Activated CD8-positive, alpha-beta memory T cell treated with anti-CD3 and anti-CD28 coated beads for 1 hour (primary cell): ENCODE data around the gene LYRM9.
"Not testable (repeated sequence)": the region's sequence is repeated elsewhere in the genome, so short reads cannot be mapped to it uniquely, and the experiment has no call there.

Source experiments
- DNase-seq, 2 donors: peaks; one replicate each; pipeline ENCODE4 v3.0.0-alpha.2; 2020; ENCODE audit warnings: low read depth in 1 of 2; ENCODE audit errors: extremely low read depth in 1 of 2

LYRM9 gene

GRCh38 chr17:27906623-27907022, 13.5 kb upstream of the LYRM9 start:
- no peak for DNase-seq

- no peak for DNase-seq
Measured at GRCh38 chr17:27906226-27906580, 13.0 kb upstream of the LYRM9 start.

- DNase-seq: no peak
Measured at GRCh38 chr17:27905447-27906225, 12.5 kb upstream of the LYRM9 start.

GRCh38 chr17:27904534-27905446, 11.6 kb upstream of the LYRM9 start:
- no peak for DNase-seq

GRCh38 chr17:27904114-27904513, 10.9 kb upstream of the LYRM9 start:
- DNase-seq: no peak

GRCh38 chr17:27899525-27899924, 6.4 kb upstream of the LYRM9 start:
- DNase-seq: no peak

- no peak for DNase-seq
Measured at GRCh38 chr17:27898096-27898495, 4.9 kb upstream of the LYRM9 start.

- no peak for DNase-seq
Measured at GRCh38 chr17:27896701-27897100, 3.5 kb upstream of the LYRM9 start.

- DNase-seq: no peak
Measured at GRCh38 chr17:27895940-27896535, 2.9 kb upstream of the LYRM9 start.

- no peak for DNase-seq
Measured at GRCh38 chr17:27895123-27895895, 2.1 kb upstream of the LYRM9 start.

- no peak for DNase-seq
Measured at GRCh38 chr17:27893841-27894503, 807 bp upstream of the LYRM9 start.

GRCh38 chr17:27892542-27892865, 661 bp downstream of the LYRM9 start:
- no peak for DNase-seq

GRCh38 chr17:27891841-27892240, 1.3 kb downstream of the LYRM9 start:
- DNase-seq: no peak

- no peak for DNase-seq
Measured at GRCh38 chr17:27889711-27890251, 3.4 kb downstream of the LYRM9 start.

GRCh38 chr17:27888945-27889344, 4.2 kb downstream of the LYRM9 start:
- no peak for DNase-seq

GRCh38 chr17:27888067-27888466, 5.1 kb downstream of the LYRM9 start:
- DNase-seq: no peak

- DNase-seq: not testable (repeated sequence)
Measured at GRCh38 chr17:27886348-27886906, 6.7 kb downstream of the LYRM9 start.

- no peak for DNase-seq
Measured at GRCh38 chr17:27882162-27882840, 10.9 kb downstream of the LYRM9 start.

- peak; percentile 19 to 40 for DNase-seq
Measured at GRCh38 chr17:27879987-27880608, 13.1 kb downstream of the LYRM9 start.
